Astrocyte of the spinal cord (primary cell): Measurements from ENCODE around the gene PEX26.

Experiments used
- DNase-seq: peaks from one replicate; pipeline ENCODE4 v3.0.0; 2011; ENCODE audit warnings: low read depth, low spot score
- H3K4me3 ChIP-seq: 2 replicates; pipeline ENCODE4 v1.5.1; 2011; ENCODE audit warnings: low read depth, mild to moderate bottlenecking, low read length, moderate library complexity
- in situ Hi-C: cut with HindIII; loops from 2 replicates; pipeline ENCODE4 v1.10.0; 2017; ENCODE audit warnings: low sequenced_read_pairs
- TF ChIP-seq, protein P1 (sequence below): IDR thresholded peaks from 2 replicates; pipeline ENCODE4 v1.5.1; 2012; ENCODE audit warnings: low read depth, mild to moderate bottlenecking, low read length, inconsistent platforms

PEX26 gene

GRCh38 chr22:18087350-18087855 is 9.6 kb downstream of the PEX26 start:
- in situ Hi-C loops, result no loop called here
- TF ChIP-seq, protein P1, sequence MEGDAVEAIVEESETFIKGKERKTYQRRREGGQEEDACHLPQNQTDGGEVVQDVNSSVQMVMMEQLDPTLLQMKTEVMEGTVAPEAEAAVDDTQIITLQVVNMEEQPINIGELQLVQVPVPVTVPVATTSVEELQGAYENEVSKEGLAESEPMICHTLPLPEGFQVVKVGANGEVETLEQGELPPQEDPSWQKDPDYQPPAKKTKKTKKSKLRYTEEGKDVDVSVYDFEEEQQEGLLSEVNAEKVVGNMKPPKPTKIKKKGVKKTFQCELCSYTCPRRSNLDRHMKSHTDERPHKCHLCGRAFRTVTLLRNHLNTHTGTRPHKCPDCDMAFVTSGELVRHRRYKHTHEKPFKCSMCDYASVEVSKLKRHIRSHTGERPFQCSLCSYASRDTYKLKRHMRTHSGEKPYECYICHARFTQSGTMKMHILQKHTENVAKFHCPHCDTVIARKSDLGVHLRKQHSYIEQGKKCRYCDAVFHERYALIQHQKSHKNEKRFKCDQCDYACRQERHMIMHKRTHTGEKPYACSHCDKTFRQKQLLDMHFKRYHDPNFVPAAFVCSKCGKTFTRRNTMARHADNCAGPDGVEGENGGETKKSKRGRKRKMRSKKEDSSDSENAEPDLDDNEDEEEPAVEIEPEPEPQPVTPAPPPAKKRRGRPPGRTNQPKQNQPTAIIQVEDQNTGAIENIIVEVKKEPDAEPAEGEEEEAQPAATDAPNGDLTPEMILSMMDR, result no peak
- DNase-seq, result no peak

GRCh38 chr22:18088825-18089568 is 11.2 kb downstream of the PEX26 start:
- DNase-seq, result no peak
- H3K4me3 ChIP-seq, result no peak overlapping the region
- in situ Hi-C loops, result no loop called here
- TF ChIP-seq, protein P1, result no peak

More at GRCh38 chr22:18087350-18087855, 9.6 kb downstream of the PEX26 start:
- H3K4me3 ChIP-seq, result no peak overlapping the region

GRCh38 chr22:18090286-18090685 is 12.5 kb downstream of the PEX26 start:
- H3K4me3 ChIP-seq, result no peak overlapping the region
- DNase-seq, result no peak
- in situ Hi-C loops, result no loop called here
- TF ChIP-seq, protein P1, result no peak

GRCh38 chr22:18091478-18091877 is 13.7 kb downstream of the PEX26 start:
- no peak for DNase-seq
- H3K4me3 ChIP-seq, result no peak overlapping the region
- in situ Hi-C loops, result no loop called here
- TF ChIP-seq, protein P1, result no peak

DNA sequence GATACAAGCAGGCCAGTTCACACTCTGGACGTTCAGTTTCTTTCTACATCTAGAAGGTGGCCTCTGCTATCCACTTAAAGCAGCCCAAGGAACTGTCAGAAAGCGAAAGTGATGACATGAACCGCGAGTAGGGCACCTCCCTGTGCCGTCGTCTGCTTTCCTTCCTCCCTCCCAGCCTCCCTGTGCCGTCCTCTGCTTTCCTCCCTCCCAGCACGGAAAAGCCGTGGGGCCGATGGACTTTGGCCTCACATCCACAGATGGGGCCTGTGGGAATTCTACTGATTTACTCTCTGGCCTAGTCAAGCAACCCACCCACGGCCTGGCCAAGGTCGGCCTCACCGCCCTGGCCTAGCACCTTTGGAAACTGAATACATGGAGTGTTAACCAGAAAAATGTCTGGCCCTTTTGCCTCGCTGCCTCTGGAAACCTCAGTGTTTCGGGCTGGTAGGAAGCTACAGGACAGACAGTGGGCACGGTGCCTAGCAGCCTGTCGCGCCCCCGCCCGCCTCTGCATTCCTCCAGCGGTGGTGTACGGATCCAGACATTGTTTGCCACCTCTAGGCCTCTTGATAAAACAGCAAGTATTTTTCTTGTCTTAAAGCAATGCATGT is 14.2 kb downstream of the PEX26 start:
- no peak overlapping the region for H3K4me3 ChIP-seq
- DNase-seq, result peak; percentile 33
- TF ChIP-seq, protein P1, result no peak
- in situ Hi-C loops, result no loop called here

- in situ Hi-C loops, result no loop called here
- no peak for DNase-seq
- TF ChIP-seq, protein P1, result no peak
- no peak overlapping the region for H3K4me3 ChIP-seq
Measured at GRCh38 chr22:18093661-18094060, 15.9 kb downstream of the PEX26 start.
